NCI-H1930 (cell line): Measurements from ENCODE around the gene UMAD1.

Source experiments
- DNase-seq, 2 experiments: peaks; one replicate each; lab custom pipeline; 2025; lab: John Stamatoyannopoulos, UW

UMAD1 gene

DNA sequence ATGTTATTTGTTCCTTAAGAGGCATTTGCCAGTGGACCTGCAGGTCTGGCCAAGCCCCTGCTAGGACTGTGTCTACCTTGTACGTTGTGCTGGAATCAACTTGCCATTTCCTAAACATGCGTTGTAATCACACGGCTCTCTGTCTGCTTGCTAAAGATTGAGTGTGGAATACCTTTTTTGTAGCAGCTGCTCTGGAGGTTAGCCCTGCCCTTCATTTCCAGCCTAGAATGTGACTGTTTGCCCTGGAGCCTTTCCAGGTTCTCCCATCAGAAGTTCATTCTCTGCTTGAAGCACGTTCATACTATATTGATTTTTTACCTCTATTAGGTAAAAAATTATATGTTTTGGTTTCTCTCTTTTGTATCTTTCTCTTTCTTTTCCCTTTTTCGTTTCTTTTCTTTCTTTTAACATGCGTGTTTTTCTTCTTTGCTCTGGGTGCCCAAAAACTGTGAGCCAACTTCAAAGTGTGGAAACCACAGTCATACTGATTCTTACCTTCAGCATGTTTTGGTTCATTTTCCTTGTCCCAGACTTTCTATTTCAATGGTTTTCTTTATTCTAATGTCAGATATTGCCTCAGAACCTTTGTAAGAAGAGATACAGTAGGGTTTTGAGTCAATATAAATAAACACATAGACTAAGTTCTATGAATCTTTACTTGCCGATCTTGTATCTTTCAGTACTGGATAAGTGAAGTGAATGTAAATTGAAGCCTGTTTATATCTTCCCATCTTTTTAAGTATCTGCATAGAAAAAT lies 189.7 kb downstream of the UMAD1 start:
- DNase-seq: no peak

DNA sequence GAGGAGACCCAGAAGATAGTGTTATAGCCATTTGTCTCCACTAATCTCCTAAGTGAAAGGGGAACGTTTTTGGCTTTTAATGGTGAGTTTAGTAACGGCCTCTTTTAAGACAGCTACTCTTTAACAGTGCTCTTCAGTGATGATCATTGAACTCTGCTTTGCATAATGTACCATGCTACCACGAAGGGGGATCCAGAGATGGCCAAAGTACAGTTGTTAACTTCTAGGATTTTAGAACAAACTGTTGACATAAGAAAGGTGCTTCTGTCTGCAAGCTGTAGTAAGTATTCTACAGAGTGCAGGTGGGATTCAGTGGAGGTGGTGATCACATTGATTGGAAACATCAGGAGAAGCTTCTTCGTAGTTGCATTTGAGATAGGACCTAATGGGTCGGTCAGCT lies 192.0 kb downstream of the UMAD1 start:
- no peak for DNase-seq

DNA sequence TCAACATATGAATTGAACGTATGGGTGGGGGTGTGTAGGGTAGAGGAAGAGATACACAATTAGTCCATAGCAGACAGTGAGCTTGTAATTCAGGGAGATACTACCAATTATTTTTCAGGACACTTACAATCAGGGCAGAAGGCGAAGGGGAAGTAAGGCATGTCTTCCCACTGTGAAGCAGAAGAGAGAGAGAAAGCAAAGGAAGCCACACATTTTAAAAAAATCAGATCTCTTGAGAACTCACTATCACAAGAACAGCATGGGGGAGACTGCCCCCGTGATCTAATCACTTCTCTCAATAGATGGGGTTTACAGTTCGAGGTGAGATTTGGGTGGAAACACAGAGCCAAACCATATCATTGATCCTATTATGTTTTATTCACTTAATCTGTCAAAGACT lies 194.2 kb downstream of the UMAD1 start:
- no peak for DNase-seq

DNA sequence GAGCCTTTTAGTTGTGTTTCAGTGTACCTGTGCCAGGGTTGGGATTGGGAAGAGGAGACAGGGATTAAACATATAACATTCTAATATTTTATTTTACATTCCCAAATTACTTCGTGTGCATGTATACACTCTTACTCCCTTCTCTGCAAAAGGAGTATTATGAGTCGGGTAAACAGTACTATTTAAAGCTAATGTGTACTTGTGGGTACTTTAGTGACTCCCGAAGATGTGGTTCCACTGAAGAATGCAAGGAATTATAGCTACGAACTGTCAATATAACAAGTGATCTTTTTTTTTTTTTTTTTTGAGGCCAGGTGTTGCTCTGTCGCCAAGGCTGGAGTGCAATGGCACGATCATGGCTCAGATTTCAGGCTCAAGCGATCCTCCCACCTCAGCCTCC lies 200.5 kb downstream of the UMAD1 start:
- DNase-seq: no peak

DNA sequence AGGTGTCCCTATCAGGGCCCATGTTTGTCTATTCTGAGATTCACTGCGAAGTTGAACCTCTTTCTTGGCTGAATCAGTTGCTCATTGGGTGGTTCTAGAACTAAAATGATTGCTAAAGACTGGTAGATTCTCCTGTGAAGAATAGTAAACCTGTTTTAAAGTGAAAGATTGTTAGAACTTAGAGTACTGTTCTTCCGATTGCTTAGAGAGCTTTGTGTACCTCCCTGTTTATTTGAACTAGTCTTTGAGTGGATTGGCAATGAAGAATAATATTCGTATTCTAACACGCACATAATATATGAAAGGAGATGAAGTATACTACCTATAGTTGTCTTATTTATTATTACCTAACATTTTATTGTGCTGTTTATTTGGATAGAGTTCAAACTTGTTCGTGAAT lies 202.7 kb downstream of the UMAD1 start:
- no peak for DNase-seq

DNA sequence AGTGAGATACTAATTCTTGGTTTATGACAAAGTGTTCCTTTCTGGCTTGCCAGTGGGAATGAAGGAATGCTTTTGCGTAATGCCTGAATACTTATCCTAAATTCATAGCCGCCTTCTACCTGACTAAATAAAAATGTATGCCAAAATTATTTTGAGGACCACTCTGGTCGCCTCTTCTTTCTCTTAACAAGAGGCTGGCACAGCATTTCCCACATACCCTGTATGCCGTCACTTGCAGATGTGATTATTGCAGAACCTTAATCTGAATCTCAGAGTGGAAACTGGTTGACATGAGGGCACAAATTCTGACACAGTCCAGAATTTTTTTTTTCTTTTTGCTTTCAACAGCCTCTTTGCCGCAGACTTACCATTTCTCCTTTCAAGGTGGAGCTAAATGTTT lies 203.4 kb downstream of the UMAD1 start:
- DNase-seq: no peak

DNA sequence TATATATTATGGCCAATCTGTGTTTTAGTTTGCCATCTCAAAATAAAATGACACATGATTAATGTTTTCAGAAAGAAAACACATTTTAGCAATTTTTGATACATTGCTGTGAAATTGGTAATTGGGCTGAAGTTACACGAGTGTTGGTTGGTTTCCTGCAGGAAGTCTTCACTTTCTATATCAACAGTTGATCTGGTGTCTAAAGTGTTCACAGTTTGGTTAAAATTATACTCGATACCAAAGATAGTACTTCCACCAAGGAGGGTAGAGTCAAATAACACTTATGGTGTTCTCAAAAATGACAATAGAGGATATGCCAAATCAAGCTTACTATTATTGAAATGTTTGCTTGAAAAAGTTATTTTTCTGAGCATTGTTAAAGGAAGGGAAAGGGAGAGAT lies 207.7 kb downstream of the UMAD1 start:
- no peak for DNase-seq

DNA sequence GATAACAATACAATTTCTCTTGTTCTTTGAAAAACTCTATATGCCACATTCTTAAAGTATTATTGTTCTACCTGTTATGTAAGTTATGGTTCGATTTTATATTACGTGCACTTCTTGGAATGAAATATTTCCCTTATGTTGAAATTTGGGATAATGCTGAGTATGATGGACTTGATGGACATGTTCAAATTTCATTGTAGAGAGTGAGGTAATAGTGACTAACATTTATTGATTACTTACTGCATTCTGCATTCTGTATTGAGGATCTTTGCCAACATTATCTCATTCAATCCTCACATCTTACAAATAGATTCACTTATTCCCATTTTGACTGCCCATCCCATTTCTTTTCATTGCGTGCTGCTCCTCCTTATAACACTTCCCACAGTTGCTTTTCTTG lies 208.3 kb downstream of the UMAD1 start:
- DNase-seq: no peak

DNA sequence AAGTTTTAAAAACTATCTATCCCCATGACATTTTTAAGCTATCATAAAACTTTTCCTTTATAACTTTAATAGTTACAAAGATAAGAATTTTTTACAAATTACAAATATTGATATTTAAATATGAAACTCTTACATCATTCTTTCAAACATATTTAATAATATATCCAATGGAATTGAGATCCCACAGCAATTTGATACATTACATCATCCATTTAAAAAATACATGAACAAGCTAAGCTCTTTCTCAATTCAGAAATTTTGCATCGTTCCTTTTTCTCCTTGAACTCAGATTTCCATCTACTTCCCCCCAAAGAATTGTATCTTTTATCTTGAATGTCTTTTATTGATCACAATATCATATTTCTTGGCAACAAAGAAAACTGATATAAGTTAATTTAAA lies 209.6 kb downstream of the UMAD1 start:
- no peak for DNase-seq

DNA sequence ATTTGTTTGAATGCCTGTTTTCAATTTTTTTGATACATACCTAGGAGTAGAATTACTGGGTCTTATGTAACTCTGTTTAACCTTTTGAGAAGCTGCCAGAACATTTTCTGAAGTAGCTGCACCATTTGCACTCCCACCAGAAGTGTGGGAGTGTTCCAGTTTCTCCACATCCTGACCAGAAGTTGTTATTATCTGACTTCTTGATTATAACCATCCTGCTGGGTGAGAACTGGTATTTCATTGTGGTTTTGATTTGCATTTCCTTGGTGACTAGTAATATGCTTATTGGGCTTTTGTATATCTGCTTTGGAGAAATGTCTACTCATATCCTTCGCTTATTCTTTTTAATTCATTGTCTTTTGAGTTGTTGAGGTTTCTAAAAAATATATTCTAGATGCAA lies 210.8 kb downstream of the UMAD1 start:
- no peak for DNase-seq

DNA sequence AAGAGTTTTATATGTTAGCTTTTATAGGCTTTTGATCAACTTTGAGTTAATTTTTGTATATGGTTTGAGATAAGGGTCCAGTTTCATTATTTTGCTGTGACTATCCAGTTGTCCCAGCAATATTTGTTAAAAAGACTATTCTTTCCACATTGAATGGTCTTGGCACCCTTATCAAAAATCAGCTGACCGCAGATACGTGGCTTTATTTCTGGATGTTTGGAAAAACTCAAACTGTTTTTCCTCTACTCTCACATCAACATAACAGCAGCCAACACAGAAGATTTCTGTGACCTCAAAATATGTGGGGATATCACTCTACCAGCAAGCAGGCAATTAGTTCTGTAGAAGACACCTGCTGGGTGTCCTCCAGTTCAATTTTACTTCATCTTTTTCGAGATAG lies 211.4 kb downstream of the UMAD1 start:
- no peak for DNase-seq

DNA sequence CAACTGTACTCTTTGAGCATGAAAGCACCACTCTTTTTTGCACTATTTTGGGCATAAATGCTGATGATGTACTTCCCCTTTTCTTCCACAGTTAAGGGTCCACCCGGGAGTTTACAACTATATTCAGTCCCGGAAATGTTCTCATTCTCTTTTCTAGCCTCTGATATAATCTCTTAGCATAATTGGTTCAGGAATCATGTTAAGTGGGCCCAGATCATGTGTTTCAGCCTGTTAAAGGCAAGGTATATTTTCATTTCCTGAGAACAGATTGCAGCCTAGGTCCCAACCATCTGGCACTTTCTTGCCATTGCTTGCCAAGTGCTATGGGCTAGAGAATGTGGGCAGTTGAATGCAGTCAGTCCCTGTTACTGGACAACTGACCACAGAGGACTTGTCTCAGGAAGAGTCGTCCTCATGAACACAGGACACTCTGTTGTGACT lies 216.6 kb downstream of the UMAD1 start:
- DNase-seq: no peak

DNA sequence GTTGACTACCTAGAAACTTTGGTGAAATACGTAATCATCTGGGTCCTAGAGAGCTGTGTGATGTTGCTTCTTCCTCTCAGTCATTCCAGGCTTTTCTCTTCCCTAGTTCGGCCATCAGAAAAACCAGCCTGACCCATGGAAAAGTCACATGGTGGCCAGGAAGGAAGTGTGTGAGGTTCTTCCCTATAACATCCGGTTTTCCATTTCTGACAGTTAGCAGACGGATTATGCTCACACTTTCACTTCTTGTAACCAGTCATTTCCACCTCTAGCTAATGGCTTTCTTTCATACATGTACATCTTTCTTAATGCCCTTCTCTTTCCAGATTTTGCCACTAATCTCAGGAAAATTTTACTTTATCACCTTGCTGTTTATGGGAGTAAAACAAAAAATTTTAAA lies 218.0 kb downstream of the UMAD1 start:
- no peak for DNase-seq

DNA sequence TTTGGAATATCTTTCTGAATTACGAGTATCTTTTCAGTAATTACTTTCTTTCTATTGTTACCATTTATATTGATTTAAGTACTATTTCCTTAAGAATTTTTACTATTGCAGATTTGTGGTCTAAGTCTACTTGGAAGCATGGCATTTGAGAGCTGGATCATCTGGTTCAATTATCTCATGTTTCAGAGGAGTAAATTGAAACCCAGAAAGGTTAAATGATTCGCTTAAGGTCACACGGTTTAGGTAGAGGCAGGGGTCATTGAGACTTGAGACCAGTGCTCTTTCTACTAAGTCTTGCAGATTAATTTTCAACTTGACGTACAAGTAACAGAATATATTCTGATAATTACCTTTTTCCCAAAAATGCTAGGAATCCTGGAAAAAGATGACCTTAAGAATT lies 218.9 kb downstream of the UMAD1 start:
- DNase-seq: no peak

DNA sequence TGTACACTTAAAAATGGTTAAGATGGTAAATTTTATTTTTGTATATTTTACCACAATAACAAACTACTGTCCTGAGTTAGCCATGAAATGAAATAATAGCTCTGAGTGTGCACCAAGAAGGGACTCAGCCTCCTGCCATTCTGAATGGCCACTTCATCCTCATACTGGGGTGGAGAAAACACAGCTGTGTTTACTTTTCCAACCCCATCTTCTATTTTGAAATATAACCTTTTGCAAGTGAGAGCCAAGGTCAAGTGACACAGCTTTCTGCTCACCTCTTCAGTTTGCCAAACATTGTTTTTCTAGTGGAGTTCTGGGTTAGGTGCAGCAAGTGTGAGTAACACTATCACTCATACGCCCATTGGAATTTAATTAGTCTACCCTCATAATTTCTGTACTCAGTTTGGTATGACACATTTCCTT lies 220.7 kb downstream of the UMAD1 start:
- DNase-seq: no peak

DNA sequence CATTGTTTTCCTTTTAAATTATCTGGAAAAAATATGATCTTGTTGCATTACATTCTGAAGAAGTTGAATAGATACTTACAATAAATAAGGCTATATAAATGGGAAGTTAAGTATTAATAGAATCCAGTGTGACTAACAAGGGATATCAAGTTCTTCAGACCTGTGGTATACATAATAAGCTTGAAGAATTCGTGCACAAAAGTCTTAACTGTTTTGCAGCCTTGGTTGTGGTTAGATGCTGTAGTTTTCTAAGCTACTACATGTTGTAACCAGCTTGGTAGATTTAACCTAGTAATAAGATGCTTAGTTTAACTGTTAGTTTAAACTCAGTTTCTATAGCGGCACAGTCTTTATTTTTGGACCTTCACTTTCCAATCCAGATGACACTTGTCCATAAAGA lies 221.8 kb downstream of the UMAD1 start:
- no peak for DNase-seq

DNA sequence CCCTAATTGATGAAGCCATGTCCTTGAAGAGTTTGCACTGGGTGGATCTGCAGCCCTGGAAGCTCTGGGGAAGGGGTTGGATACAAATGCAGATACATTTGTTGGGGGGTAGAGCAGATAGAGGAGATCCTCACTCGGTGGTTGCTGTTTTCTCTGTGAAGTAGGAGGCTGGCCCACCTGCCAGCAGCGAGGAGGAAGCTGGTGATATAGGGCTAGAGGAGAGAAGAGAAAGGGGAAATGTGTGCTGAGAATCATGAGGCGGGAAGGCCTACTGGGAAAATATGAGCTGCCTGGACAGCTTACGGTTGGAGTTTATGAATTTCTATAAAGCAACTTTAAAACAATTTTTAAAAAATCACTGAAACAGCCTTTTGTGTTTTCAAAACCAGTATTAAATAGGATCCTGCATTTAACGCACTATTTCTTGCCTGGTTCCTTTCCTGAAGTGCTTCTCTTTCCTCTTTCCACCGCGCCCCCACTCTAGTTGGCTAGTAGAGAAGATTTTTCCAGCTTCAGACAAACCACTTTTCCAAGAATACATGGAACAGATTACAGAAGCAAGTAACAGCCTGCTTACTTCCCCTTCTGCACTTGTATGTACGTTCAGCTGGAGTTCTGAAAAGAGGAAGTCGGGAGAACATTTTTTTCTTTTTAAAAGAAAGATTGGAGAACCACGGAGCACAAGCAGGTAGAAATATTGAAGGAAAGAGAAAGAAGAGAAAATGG lies 227.5 kb downstream of the UMAD1 start:
- DNase-seq: no peak

DNA sequence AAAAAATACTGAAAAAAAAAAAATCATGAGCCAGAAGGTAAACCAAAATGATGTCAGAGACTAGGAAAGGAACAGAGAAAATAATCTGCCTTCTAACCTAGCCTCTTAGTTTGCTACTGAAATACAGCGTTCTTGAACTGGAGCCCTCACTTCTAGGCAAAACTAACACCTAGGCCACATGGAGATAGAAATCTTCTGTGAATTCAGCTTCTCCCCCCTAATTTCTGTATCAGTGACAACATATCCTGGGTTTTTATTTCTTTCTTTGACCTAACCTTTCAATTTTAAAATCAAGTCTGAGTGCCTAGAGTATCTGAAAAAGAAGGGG lies 228.0 kb downstream of the UMAD1 start:
- no peak for DNase-seq

DNA sequence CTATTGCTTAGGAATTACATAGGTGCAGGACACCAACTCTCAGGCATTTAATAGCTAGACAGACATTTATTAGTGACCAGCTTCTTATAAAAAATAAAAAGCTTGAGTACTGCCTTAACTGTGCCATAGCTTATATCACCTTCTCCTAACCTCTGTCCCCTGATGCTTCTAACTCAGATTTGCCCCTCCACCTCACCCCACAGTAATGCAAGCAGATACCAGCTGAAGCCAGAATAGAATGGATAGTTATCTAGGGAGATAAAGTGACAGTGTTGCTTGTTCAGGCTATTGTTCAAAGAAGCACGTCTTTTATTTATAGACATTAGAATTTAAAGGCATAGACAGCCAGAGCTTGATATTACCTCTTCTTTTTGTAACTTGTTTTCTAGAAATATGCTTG lies 228.5 kb downstream of the UMAD1 start:
- DNase-seq: no peak

DNA sequence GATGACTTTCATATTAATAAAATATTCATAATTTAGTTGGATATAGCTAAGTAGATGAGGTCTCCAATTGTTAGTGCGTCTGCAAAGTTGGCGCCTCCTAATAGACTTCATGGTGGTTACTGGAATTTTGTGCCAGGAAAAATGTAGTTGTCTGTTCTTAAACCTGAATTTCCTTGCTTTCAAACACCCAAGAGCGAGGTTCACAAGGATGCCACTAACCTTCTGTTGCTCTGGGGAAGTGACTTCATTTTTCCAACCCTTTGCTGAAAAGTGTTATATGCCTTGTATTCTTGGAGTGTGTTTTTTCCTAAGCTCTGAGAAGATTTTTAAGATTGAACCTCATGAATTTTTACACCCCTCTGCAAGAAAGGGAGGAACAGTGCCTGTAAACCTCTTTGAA lies 229.1 kb downstream of the UMAD1 start:
- DNase-seq: no peak

DNA sequence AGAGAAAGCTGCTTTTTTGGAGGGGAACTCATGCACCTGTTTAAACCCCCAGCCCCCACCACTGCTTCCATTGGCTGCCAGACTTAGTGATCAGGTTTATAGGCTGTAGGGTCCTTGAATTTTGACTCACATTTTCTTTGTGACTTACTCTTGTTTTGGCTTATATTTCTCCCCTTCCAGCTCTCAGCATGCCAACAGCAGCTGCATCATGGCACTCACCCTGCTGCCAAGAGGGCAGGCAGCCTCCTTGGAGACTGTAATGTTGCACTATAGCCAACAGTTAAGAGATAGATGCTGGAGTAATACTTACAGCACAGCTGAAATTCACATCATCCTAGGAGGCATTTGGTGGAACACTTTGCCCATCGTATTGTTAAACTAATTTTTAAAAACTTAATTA lies 230.0 kb downstream of the UMAD1 start:
- DNase-seq: no peak

DNA sequence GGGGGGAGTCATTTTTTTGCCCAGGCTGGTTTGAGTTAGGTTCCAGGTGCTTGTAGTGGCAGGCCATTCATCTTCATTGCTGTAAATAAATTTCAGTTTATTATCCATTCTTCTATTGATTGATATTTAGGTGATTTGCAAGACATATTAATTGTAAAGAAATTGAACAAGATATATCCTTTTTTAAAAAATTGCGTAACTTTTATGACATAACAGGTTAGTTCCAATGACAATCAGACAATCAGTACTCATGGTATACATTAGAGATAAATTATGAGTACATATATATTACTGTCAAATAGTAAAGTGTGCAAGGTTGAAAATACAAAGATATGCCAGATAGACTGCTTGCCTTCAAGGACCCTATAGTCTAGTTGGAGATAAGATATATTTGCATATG lies 235.9 kb downstream of the UMAD1 start:
- DNase-seq: no peak

DNA sequence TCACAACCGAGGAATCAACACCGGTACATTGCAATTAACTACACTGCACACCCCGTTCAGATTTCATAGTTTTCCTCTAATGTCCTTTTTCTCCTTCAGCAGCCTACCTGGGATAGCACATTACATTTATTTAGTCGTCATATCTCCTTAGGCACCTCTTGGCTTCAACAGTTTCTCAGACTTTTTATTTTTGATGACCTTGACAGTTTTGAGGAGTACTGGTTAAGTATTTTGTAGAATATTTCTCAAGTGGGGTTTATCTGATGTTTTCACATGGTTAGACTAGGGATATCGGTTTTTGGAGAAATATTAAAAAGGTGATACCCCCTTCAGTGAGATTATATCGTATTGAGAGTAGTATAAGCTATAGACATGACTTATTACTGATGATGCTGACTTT lies 241.0 kb downstream of the UMAD1 start:
- DNase-seq: no peak

DNA sequence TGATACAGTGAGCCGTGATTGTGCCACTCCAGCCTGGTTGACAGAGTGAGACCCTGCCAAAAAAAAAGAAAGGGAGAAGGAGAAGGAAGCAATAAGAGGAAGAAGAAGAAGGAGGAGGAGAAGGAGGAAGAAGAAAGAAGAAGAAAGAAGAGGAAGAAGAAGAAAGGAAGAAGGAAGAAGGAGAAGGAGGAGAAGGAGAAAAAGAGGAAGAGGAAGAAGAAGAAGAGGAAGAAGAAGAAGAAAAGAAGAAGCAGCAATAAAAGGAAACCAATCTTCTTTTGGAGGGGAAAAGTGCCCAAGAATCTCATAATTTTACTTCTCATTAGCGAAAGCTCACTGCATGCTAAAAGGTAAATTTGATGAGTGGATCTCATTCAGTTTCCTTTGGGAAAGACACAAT lies 242.3 kb downstream of the UMAD1 start:
- DNase-seq: no peak
